Bronchial epithelial cell (primary cell): ENCODE results near the gene GJC2. TPM values are rescaled to one million over a fixed set of nuclear protein-coding genes. Genes with fewer than 3 reads are reported as not detected.

ENCODE experiments used
- DNase-seq: peaks from one replicate; pipeline ENCODE4 v3.0.0-alpha.2; 2010; ENCODE audit warnings: low read depth
- FAIRE-seq: peaks from 2 replicates; lab custom pipeline; 2011; peaks lifted over from hg19 to GRCh38; lab: Jason Lieb, UNC
- H3K27me3 ChIP-seq: 2 replicates; pipeline ENCODE4 v1.5.1; 2011; ENCODE audit warnings: low read length; ENCODE audit not compliant: control insufficient read depth, insufficient read depth
- H3K36me3 ChIP-seq: 2 replicates; pipeline ENCODE4 v1.5.1; 2011; ENCODE audit warnings: low read length; ENCODE audit not compliant: control insufficient read depth, insufficient read depth
- H3K4me3 ChIP-seq: 2 replicates; pipeline ENCODE4 v1.5.1; 2011; ENCODE audit warnings: mild to moderate bottlenecking, low read depth, low read length, control low read depth
- total RNA-seq: library from RNA; depleted of rRNA; stranded (reverse); fragments of >200 nt; gene quantifications from 2 replicates; pipeline ENCODE4 v1.2.1, GENCODE V29; 2014
- TF ChIP-seq, protein P1 (sequence below): IDR thresholded peaks from 2 replicates; pipeline ENCODE4 v1.5.1; 2011; ENCODE audit warnings: mild to moderate bottlenecking, moderate library complexity, low read length, control low read depth, inconsistent platforms; ENCODE audit not compliant: insufficient read depth, severe bottlenecking

The GJC2 gene
- total RNA-seq, 1 donor from 2014 or later = 5.5 TPM

DNA sequence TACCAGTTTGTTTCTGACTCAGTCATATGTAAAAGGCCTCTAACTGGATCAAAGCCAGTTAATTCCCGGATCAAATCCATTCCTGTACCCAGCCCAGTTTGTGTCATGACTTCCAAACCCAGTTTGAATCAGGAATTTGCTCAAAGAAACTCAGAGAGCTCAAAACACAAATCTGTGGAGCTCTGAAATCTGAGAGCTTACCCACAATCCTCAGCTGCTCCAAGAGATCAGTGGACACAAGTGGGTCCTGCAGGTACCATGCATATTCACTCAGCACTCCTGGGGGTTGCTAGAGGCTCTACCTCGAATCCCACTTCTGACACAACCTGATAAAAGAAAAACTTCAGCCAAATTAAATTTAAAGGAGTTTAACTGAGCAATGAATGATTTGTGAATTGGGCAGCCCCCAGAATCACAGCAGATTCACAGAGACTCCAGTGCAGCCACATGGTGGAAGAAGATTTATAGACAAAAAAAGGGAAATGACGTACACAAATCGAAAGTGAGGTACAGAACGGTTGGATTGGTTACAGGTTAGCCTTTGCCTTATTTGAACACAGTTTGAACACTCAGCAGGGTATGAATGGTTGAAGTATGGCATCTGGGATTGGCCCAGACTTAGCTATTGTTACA lies 28.8 kb upstream of the GJC2 start:
- TF ChIP-seq, protein P1, sequence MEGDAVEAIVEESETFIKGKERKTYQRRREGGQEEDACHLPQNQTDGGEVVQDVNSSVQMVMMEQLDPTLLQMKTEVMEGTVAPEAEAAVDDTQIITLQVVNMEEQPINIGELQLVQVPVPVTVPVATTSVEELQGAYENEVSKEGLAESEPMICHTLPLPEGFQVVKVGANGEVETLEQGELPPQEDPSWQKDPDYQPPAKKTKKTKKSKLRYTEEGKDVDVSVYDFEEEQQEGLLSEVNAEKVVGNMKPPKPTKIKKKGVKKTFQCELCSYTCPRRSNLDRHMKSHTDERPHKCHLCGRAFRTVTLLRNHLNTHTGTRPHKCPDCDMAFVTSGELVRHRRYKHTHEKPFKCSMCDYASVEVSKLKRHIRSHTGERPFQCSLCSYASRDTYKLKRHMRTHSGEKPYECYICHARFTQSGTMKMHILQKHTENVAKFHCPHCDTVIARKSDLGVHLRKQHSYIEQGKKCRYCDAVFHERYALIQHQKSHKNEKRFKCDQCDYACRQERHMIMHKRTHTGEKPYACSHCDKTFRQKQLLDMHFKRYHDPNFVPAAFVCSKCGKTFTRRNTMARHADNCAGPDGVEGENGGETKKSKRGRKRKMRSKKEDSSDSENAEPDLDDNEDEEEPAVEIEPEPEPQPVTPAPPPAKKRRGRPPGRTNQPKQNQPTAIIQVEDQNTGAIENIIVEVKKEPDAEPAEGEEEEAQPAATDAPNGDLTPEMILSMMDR = no peak

DNA sequence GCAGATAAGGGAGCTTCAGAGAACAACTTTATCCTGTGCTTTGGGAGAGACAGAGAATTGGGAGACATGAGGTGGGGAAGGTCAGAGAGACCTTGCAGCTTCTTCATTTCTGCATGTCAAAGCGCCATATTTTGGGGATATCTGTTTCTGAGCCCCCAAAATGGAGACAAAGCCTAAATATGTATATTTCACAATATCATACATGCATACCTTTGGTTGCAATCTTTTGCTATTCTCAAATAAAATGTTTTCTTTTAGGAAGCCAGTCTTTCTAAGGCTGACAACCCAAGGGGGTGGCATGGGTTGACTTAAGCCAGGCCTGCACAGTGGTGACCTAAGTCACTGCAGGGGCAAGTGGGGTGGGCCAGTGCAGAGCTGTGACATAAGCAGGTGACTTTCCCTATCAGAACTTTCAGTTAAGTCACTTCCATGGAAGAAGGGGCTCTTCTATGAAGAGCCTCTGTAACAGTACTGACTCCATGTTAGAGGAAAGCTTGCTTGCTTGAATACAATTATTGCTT lies 26.7 kb upstream of the GJC2 start:
- H3K4me3 ChIP-seq = no peak overlapping the region
- DNase-seq = no peak
- TF ChIP-seq, protein P1 = no peak
- H3K27me3 ChIP-seq = no peaks in the 10 kb centered on the region
- no peak for FAIRE-seq
- no peaks in the 10 kb centered on the region for H3K36me3 ChIP-seq

More for the DNA sequence above, 28.8 kb upstream of the GJC2 start:
- FAIRE-seq = no peak
- Histone ChIP-seq H3K4me3 (no peak overlapping the region), H3K27me3 (no peaks in the 10 kb centered on the region), H3K36me3 (no peaks in the 10 kb centered on the region)
- peak; percentile 53 for DNase-seq

DNA sequence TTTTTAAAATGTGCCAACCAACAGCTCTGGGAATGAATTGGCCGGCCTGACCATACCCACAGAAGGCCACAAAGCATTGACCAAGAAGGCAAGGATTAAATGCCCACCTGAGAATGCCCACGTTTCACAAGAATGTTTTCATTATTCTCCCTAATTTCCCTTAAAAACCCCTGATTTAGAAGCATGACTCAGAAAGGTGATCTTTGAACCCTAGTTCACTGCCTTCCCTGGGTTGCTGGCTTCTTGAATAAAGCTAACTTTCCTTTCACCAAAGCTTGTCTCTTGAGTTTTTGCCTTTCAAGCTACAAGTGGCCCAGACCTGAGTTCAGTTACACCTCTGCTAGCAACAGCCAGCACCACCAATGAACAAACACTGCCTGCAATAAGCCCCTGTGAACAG lies 26.2 kb upstream of the GJC2 start:
- Histone ChIP-seq H3K36me3 (no peaks in the 10 kb centered on the region), H3K27me3 (no peaks in the 10 kb centered on the region), H3K4me3 (no peak overlapping the region)
- TF ChIP-seq, protein P1 = no peak
- no peak for DNase-seq
- no peak for FAIRE-seq

DNA sequence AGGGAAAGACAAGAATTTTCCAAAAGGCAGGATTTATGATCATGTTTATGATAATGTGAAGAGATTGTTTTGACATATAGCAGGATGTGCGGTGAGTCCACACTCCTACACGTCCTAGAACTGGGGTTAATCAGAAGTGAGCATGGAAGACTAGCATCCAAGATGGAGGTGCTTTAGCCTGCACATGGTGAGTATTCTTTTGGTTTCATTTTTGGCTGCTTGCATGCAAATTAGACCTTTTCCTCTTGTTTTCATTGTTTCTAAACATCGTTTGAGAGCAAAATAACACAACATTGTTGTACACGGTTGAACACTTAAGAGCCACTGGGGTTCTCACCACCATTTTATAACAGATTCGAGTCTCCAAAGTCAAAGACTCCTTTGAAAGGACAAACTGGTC lies 24.5 kb upstream of the GJC2 start:
- TF ChIP-seq, protein P1 = no peak
- Histone ChIP-seq H3K27me3 (no peaks in the 10 kb centered on the region), H3K36me3 (no peaks in the 10 kb centered on the region), H3K4me3 (no peak overlapping the region)
- DNase-seq (no peak), FAIRE-seq (no peak)

DNA sequence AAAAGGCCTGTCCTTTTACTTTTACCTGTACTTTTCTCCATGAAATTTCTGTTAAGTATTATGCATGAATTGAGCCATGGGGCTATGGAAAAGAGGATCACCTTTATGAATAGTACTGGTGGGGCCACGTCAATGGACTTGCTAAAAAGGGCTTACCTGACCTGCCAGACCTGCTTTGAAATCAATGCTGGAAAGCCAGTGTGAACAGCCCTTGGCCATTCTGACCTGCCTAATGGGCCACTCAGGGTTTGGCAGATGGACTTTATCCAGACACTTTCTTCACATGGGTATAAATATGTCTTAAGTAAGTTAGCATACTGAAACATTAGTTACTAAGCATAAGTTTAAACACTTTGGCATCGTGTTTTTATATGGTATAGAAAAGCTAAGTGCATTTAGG lies 18.0 kb upstream of the GJC2 start:
- DNase-seq (no peak), FAIRE-seq (no peak)
- H3K27me3 ChIP-seq = no peaks in the 10 kb centered on the region
- H3K4me3 ChIP-seq = no peak overlapping the region
- TF ChIP-seq, protein P1 = no peak
- H3K36me3 ChIP-seq = no peaks in the 10 kb centered on the region

DNA sequence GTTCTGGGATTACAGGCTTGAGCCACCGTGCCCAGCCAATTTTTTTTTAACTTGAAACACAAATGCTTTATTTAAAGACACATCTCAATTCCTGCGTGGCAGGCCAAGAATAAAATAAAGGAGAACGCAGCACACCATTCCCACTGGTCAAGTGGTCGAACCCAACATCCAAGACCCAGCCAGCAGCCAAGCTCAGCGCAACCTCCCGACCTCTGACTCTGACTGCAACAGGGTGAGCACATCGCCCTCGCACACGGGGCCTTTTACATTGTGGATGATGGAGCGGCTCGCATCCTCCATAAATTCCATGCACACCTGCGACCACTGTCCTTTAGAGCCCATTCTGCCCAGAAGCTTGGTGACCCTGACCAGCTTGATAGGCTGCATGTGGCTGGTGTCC lies 15.1 kb upstream of the GJC2 start:
- H3K4me3 ChIP-seq = no peak overlapping the region
- no peaks in the 10 kb centered on the region for H3K27me3 ChIP-seq
- TF ChIP-seq, protein P1 = no peak
- no peaks in the 10 kb centered on the region for H3K36me3 ChIP-seq
- DNase-seq (no peak), FAIRE-seq (no peak)
